ENCODE measurements around the gene ALG1.
A peak's percentile ranks its signal among the peaks of the same experiment; 100 is the strongest.
"Not testable (repeated sequence)": the region's sequence is repeated elsewhere in the genome, so short reads cannot be mapped to it uniquely, and the experiment has no call there.

The ALG1 gene

GRCh38 chr16:5045499-5046115 lies 26.0 kb upstream of the ALG1 start:
- DNase-seq, result no peak

DNA sequence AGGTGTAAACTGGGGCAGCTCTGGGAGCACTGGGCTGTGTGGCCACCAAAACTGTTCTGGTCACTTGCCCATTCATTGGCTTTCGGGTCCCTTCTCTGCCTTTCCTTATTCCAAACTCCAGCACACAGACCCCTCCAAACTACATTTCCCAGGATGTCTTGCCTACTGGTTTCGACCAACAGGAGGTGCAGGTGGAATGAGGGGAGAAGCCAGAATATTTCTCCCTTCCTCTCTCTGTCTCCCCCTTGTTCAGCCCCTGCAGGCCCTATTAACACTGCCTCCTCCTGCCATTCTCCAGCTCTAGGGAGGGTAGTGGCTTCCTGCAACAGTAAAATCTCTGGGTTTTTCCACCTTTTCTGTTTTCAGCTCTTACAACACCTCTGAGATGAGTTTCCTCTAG lies 24.7 kb upstream of the ALG1 start:
- no peak for DNase-seq

DNA sequence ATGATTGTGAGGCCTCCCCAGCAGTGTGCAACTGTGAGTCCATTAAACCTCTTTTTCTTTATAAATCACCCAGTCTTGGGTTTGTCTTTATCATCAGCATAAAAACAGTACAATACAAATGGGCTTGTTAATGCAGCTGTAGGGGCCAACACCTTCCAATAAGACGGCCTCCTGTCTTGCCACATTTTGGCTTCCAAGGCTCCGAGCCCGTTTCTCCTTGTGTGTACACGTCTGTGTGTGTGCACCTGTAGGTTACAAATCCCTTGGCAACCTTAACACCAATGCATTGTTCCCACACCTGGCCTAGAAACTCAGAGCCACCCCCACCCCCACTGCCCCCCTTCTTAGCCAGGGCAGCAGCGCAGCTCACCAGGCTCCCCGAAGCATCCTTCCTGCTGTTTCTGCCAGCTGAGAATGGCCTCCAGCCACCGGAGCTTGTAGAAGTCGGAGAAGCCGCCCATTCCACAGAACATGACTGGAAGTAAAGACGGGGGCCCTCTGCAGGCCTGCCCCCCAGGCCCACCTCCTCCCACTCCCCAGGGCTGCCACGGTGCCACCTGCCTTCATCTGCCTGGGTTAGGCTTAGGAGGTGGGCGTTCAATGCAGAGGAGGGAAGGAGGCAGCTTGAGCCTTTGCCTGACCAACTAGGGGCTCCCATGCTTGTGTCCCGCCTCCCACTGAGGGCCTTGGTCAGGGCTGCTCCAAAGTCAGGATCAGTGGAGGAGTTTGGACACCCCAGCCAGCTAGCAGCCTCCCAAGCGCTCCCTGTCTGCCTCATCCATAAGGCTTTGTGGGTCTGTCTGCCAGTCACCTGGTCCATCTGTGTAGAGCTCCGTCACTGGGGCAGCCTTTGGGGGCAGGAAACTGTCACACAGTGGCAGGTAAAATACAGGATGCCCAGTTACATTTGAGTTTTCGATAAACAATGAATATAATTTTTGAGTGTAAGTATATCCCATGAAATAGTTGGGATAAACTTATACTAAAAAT lies 16.5 kb upstream of the ALG1 start:
- DNase-seq, result no peak

- DNase-seq, result peak; percentile 79
Measured at GRCh38 chr16:5056352-5056751, 15.3 kb upstream of the ALG1 start.

GRCh38 chr16:5058476-5058875 lies 13.2 kb upstream of the ALG1 start:
- no peak for DNase-seq

DNA sequence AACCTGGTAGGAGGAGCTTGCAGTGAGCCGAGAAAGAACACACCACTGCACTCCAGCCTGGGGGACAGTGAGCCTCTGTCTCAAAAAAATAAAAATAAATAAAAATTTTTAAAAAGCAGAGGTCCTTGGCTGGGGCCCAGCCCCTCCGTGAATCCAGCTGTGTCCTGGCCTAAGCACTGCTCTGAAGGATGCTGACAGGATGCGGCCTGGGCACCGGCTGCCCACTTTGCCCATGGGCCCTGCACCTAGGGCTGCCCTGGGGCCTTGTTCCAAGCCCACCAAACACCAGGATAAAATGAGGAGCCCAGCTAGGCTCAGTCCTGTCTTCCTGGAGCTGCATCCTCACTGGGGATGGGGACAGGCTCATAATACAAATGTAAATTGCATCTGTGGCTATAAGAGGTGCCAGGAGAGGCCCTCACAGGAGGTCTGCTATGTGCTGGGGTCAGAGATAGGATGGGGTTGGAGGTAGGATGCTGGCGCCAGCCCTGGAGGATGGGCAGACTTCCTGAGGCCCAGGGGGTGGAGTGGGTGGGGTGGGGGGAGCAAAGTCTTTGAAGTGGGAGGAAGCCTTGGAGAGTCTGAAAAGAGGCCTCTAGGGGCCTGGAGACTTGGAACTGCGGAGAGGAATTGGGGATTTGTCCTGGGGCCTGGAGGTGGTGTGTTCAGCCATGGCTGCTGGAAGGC lies 12.1 kb upstream of the ALG1 start:
- DNase-seq, result no peak

GRCh38 chr16:5060073-5060641 lies 11.5 kb upstream of the ALG1 start:
- no peak for DNase-seq

- no peak for DNase-seq
Measured at GRCh38 chr16:5062051-5062450, 9.6 kb upstream of the ALG1 start.

- DNase-seq, result no peak
Measured at GRCh38 chr16:5062790-5063765, 8.6 kb upstream of the ALG1 start.

DNA sequence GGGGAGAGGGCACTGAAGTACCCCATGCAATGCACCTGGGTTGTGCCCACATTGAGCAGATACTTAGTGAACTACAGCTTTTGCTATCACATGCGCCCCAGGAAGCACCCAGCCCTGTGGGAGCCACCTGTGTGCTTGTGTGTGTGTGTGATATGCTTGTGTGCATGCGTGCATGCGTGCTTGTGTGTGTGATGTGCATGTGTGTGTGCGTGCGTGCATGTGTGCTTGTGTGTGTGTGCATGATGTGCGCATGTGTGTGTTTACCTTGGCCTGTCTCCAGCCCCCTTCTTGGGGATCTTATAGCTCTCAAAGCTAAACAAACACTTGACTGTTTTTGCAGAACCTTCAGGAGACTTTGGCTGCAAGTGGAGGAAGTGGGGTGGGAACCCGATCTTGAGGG lies 6.7 kb upstream of the ALG1 start:
- no peak for DNase-seq

- DNase-seq, result no peak
Measured at GRCh38 chr16:5065326-5065725, 6.3 kb upstream of the ALG1 start.

- no peak for DNase-seq
Measured at GRCh38 chr16:5065813-5066212, 5.8 kb upstream of the ALG1 start, which contains the start of gene C16orf89. Gene C16orf89, minus strand, starts transcription at chr16:5065956. Its CDS starts 48 bp downstream, at chr16:5065908.

- DNase-seq, result no peak
Measured at GRCh38 chr16:5066511-5066910, 5.1 kb upstream of the ALG1 start.

- no peak for DNase-seq
Measured at GRCh38 chr16:5069048-5069447, 2.6 kb upstream of the ALG1 start.

GRCh38 chr16:5069854-5070253 lies 1.8 kb upstream of the ALG1 start:
- no peak for DNase-seq

DNA sequence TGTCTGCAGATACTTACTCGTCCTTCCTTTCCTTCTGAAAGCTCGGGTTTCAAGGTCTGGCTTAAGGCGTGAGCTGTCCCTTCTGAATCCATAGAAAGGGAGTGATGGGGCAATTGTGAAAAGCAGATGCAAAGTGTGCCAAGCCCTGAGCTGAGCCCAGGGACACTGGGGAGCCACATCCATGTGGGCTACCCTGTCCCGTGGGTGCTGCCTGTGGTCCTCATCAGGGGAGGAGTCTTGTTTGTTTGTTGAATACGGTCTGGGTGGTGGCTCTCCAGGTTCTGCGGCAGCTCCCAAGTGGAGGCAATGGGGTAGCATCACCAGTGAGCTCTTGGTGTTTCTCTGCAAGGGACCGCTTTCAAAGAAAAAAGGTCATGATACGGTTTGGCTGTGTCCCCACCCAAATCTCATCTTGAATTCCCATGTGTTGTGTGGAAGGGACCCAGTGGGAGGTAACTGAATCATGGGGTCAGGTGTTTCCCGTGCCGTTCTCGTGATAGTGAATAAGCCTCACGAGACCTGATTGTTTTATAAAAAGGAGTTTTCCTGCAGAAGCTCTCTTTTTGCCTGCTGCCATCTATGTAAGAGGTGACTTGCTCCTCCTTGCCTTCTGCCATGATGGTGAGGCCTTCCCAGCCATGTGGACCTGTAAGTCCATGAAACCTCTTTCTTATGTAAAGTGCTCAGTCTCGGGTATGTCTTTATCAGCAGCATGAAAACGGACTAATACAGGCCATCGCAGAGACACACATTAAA lies 1.0 kb upstream of the ALG1 start:
- no peak for DNase-seq

GRCh38 chr16:5071341-5071680 lies 332 bp upstream of the ALG1 start:
- DNase-seq, result no peak

- no peak for DNase-seq
Measured at GRCh38 chr16:5072334-5073278, 963 bp downstream of the ALG1 start.

- DNase-seq, result no peak
Measured at GRCh38 chr16:5073279-5073629, 1.6 kb downstream of the ALG1 start.

DNA sequence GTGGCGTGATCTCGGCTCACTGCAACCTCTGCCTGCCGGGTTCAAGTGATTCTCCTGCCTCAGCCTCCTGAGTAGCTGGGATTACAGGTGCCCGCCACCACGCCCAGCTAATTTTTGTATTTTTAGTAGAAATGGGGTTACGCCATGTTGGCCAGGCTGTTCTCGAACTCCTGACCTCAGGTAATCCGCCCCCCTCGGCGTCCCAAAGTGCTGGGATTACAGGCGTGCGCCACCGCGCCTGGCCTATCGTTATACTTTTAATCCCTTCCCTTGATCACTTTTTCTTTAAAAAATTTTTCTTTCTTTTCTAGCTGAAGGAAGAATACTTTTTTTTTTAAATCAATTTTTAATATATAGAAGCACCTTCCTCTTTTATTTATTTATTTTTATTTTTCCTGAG lies 2.1 kb downstream of the ALG1 start:
- not testable (repeated sequence) for DNase-seq

All from hematopoietic multipotent progenitor cell treated with erythropoietin and hydrocortisone succinate and interleukin-3 and kit ligand, for 8 days (in vitro differentiated cells).